Measurements from ENCODE around the gene CHST15.

DNA sequence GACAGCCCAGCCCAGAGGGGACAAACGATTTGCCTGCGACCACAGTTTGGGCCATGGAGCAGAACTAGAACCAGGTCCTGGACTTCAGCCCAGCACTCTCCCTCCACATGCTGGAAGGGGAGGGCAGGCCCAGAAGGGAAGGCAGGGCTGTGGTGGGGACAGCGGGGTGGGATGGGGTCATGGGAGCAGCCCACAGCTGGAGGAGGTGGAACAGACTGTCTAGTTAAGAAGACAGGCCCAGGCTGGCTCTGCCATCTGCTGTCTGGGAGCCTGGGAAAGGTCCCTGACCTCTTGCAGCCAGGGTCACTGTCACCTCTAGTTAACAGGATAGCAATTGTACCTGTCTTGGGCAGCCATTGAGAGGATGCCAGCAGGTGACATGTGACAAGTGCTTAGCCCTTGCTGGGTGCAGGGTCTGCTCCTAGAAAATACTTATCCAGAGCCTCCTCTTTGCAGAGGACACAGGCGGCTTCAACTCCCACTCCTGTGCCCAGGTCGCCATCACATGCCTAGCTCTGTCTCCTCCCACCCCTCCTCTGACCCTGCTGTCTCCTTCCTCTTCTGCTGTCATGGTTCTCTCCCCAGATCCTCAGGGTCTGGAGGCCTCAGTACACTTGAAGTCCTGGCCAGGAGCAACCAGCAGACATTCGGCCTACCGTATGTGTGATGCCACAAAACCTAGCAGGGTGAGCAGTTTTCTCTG, 37.0 kb upstream of the CHST15 start:
- no peak for TF ChIP-seq POLR2A (IDR thresholded peaks at IDR 0.05)
- TF ChIP-seq, protein P1, sequence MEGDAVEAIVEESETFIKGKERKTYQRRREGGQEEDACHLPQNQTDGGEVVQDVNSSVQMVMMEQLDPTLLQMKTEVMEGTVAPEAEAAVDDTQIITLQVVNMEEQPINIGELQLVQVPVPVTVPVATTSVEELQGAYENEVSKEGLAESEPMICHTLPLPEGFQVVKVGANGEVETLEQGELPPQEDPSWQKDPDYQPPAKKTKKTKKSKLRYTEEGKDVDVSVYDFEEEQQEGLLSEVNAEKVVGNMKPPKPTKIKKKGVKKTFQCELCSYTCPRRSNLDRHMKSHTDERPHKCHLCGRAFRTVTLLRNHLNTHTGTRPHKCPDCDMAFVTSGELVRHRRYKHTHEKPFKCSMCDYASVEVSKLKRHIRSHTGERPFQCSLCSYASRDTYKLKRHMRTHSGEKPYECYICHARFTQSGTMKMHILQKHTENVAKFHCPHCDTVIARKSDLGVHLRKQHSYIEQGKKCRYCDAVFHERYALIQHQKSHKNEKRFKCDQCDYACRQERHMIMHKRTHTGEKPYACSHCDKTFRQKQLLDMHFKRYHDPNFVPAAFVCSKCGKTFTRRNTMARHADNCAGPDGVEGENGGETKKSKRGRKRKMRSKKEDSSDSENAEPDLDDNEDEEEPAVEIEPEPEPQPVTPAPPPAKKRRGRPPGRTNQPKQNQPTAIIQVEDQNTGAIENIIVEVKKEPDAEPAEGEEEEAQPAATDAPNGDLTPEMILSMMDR (IDR thresholded peaks at IDR 0.05) = no peak

All from vagina (tissue), 2 donors.